Neural progenitor cell (in vitro differentiated cells): ENCODE measurements around the gene TMEM269.

Experiments used
- EZH2phosphoT487 ChIP-seq: fragments of 200-600 bp; sonication (generic); IDR thresholded peaks from 2 replicates; pipeline ENCODE4 v1.6.1; 2017; ENCODE audit warnings: antibody characterized with exemption
- TF ChIP-seq, protein P1 (sequence below): fragments of 200-600 bp; sonication (generic); IDR thresholded peaks from 2 replicates; pipeline ENCODE4 v1.5.1; 2017; ENCODE audit warnings: antibody characterized with exemption, mild to moderate bottlenecking

DNA sequence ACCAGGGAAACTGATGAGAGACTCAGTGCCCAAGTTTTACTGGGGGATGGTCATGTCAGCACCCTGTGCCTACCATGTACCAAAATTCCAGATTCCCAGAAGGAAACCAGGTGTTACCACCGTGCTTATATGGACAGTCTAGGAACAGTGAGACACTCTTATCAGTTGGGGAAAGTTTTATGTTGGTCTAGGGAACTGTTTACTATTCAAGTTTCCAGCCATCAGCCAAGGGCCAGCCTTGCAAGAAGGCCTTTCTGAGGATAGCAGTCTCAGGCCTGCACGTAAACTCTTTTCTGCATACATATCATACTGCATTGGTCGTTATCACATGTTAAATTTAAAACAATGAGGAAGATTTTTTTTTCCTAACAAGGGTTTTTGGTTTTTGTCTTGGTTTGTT is 12.6 kb downstream of the TMEM269 start:
- TF ChIP-seq, protein P1, sequence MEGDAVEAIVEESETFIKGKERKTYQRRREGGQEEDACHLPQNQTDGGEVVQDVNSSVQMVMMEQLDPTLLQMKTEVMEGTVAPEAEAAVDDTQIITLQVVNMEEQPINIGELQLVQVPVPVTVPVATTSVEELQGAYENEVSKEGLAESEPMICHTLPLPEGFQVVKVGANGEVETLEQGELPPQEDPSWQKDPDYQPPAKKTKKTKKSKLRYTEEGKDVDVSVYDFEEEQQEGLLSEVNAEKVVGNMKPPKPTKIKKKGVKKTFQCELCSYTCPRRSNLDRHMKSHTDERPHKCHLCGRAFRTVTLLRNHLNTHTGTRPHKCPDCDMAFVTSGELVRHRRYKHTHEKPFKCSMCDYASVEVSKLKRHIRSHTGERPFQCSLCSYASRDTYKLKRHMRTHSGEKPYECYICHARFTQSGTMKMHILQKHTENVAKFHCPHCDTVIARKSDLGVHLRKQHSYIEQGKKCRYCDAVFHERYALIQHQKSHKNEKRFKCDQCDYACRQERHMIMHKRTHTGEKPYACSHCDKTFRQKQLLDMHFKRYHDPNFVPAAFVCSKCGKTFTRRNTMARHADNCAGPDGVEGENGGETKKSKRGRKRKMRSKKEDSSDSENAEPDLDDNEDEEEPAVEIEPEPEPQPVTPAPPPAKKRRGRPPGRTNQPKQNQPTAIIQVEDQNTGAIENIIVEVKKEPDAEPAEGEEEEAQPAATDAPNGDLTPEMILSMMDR, result no peak
- TF ChIP-seq EZH2phosphoT487, result no peak
